ENCODE measurements around the gene STUM. TPM values are rescaled to one million over a fixed set of nuclear protein-coding genes. Genes with fewer than 3 reads are reported as not detected.

Gene STUM
- total and polyA plus RNA-seq, 10 of the 15 experiments (the other 5 are each of a cell fraction or from before 2014, with no cell fraction given) = under 0.01 to 0.15 (median 0.09) TPM; not detected in 5

- WGBS (ENCODE audit: insufficient coverage, insufficient replicate concordance, low lambda C conversion rate, missing lambda C conversion rate) = 51% methylated on average over 7 of the region's 7 CpGs
- Histone ChIP-seq H3K79me2 (ENCODE audit: control insufficient read depth, insufficient read depth, low read length) (no peaks in the 10 kb centered on the region), H3K27ac (ENCODE audit: control insufficient read depth, insufficient read depth) (no peak overlapping the region), H3K4me2 (ENCODE audit: control insufficient read depth, insufficient read depth) (no peak overlapping the region), H3K36me3 (ENCODE audit: control insufficient read depth in 2 of 2, insufficient read depth in 2 of 2, low read length in 1 of 2) (no peaks in the 10 kb centered on the region), H2AFZ (ENCODE audit: control insufficient read depth, low read depth, low read length) (no peak overlapping the region), H4K20me1 (ENCODE audit: control insufficient read depth, insufficient read depth) (no peaks in the 10 kb centered on the region), H3K4me3 (no peak overlapping the region), H3K9me3 (replicated peaks; ENCODE audit: control insufficient read depth, insufficient read depth, low read length) (no peaks in the 10 kb centered on the region; the same call in 1 of the 3 replicates), H3K9ac (ENCODE audit: control insufficient read depth, insufficient read depth, low read length) (no peak overlapping the region), H3K27me3 (replicated peaks in 1 of 2; ENCODE audit: control insufficient read depth in 2 of 2, insufficient read depth in 2 of 2, low read length in 1 of 2) (peaks cover 0 to 1% of the 10 kb centered on the region in 2 experiments; a peak in 1 of 4 replicates), H3K4me1 (ENCODE audit: control insufficient read depth, insufficient read depth, low read length) (no peaks in the 10 kb centered on the region)
- ChIA-PET RAD21 (ENCODE audit: unreplicated experiment) (interaction anchor here (0.9 kb wide), 1 partner anchor 207 kb away, joined by 3 read pairs; no protein-coding TSS in a partner anchor), SMC1A (ENCODE audit: uncharacterized antibody, unreplicated experiment) (no interaction called here), POLR2A (interaction anchor here (0.5 kb wide), 1 partner anchor 199 kb away, joined by 3 read pairs; no protein-coding TSS in a partner anchor), CTCF (interaction anchor here (0.8 to 1.2 kb wide), 2 partner anchors 7 to 69 kb away, joined by 3 to 4 read pairs; no protein-coding TSS in a partner anchor)
- intact Hi-C loops (cut with micrococcal nuclease; ENCODE audit: unreplicated experiment) = no loop called here
- BruUV-seq (replicated peaks) = no TSS peak
- ATAC-seq (no peak), DNase-seq (ENCODE audit: low read depth, low spot score) (no peak), FAIRE-seq (no peak)
- no peak for TF ChIP-seq CTCF (IDR thresholded peaks at IDR 0.05 in 2 of 3, conservative IDR thresholded peaks at IDR 0.05 in 1 of 3; ENCODE audit: control insufficient read depth in 2 of 3, extremely low read depth in 1 of 3, insufficient read depth in 1 of 3, low read depth in 3 of 3, low read length in 3 of 3)
- TF ChIP-seq CBFB (IDR thresholded peaks at IDR 0.05; ENCODE audit: low read depth) = no peak
- no peak for TF ChIP-seq BHLHE40 (IDR thresholded peaks at IDR 0.05; ENCODE audit: borderline replicate concordance in 1 of 2, low read depth in 2 of 2, low read length in 1 of 2)
- TF ChIP-seq SMC3 (IDR thresholded peaks at IDR 0.05; ENCODE audit: borderline replicate concordance, low read length) = no peak
- no peak for TF ChIP-seq EP300 (IDR thresholded peaks at IDR 0.05; ENCODE audit: borderline replicate concordance in 1 of 2, control insufficient read depth in 1 of 2, low read depth in 2 of 2, low read length in 2 of 2)
- TF ChIP-seq ZNF592 (IDR thresholded peaks at IDR 0.05) = no peak
- TF ChIP-seq NFYB (IDR thresholded peaks at IDR 0.05; ENCODE audit: insufficient read depth, low read depth, low read length) = no peak
- no peak for TF ChIP-seq FOXM1 (IDR thresholded peaks at IDR 0.05; ENCODE audit: low read depth, low read length)
- no peak for TF ChIP-seq HDGF (IDR thresholded peaks at IDR 0.05)
- TF ChIP-seq YBX1 (IDR thresholded peaks at IDR 0.05) = no peak
- no peak for TF ChIP-seq EGR1 (IDR thresholded peaks at IDR 0.05; ENCODE audit: borderline replicate concordance in 1 of 2, low read depth in 2 of 2, low read length in 2 of 2)
- TF ChIP-seq CHD4 (IDR thresholded peaks at IDR 0.05) = no peak
- in situ Hi-C loops (cut with MboI) = no loop called here
These were observed 70.5 kb downstream of the STUM start for GRCh38 chr1:226619031-226619430.
